ENCODE measurements around the gene PTPRG. TPM values are rescaled to one million over a fixed set of nuclear protein-coding genes. Genes with fewer than 3 reads are reported as not detected.
A peak's percentile ranks its signal among the peaks of the same experiment; 100 is the strongest.

The PTPRG gene
- total and polyA plus RNA-seq, 2 experiments from 2014 or later = 24.4 to 131 TPM

GRCh38 chr3:61768284-61769037 lies 207.1 kb downstream of the PTPRG start:
- no peak overlapping the region for H3K4me3 Mint-ChIP-seq
- no peak for TF ChIP-seq EZH2phosphoT487 (IDR thresholded peaks at IDR 0.05; ENCODE audit: unreplicated experiment)
- no peak for TF ChIP-seq CREB1 (CRISPR knock-in tag; IDR thresholded peaks at IDR 0.05; ENCODE audit: low read depth)
- no peak for TF ChIP-seq CTCF (conservative IDR thresholded peaks at IDR 0.05; ENCODE audit: low read depth in 2 of 2)
- TF ChIP-seq REST (IDR thresholded peaks at IDR 0.05; ENCODE audit: unreplicated experiment) = no peak
- no peak for TF ChIP-seq STAT1 (IDR thresholded peaks at IDR 0.05; ENCODE audit: unreplicated experiment)
- no peak for TF ChIP-seq EZH2 (IDR thresholded peaks at IDR 0.05; ENCODE audit: low read depth, unreplicated experiment)
- TF ChIP-seq POLR2AphosphoS5 (IDR thresholded peaks at IDR 0.05; ENCODE audit: low read depth) = no peak
- TF ChIP-seq ZNF331 (CRISPR knock-in tag; IDR thresholded peaks at IDR 0.05; ENCODE audit: low read depth) = no peak
- TF ChIP-seq NANOG (IDR thresholded peaks at IDR 0.05; ENCODE audit: borderline replicate concordance) = no peak
- no peak for TF ChIP-seq ZNF114 (CRISPR knock-in tag; IDR thresholded peaks at IDR 0.05)
- TF ChIP-seq ZNF462 (CRISPR knock-in tag; IDR thresholded peaks at IDR 0.05) = no peak
- TF ChIP-seq JUNB (IDR thresholded peaks at IDR 0.05; ENCODE audit: unreplicated experiment) = no peak
- TF ChIP-seq ETS1 (IDR thresholded peaks at IDR 0.05) = no peak
- Histone ChIP-seq H3K4me1 (ENCODE audit: insufficient read depth) (peaks cover 40% of the 10 kb centered on the region), H3K27me3 (ENCODE audit: insufficient read depth) (no peaks in the 10 kb centered on the region), H3K27ac (ENCODE audit: low read depth) (no peak overlapping the region), H3K4me2 (peak overlapping the region; percentile 2; the same call in 1 of the 2 replicates), H4K20me1 (replicated peaks; ENCODE audit: insufficient read depth) (peaks cover 14% of the 10 kb centered on the region; the same call in 1 of the 2 replicates), H3K36me3 (ENCODE audit: insufficient read depth) (no peaks in the 10 kb centered on the region), H3K79me2 (replicated peaks; ENCODE audit: insufficient read depth) (peaks cover 99% of the 10 kb centered on the region), H3F3A (replicated peaks; ENCODE audit: low read depth) (no peaks in the 10 kb centered on the region), H3K9me2 (ENCODE audit: insufficient read depth) (no peaks in the 10 kb centered on the region), H2AFZ (no peak overlapping the region), H3K4me3 (no peak overlapping the region)
- DNase-seq (ENCODE audit: low spot score) (no peak), ATAC-seq (peak; percentile 32; the same call in 1 of the 3 replicates)
- peaks cover 41% of the 10 kb centered on the region for H3K4me1 Mint-ChIP-seq
- H3K27me3 Mint-ChIP-seq (ENCODE audit: insufficient read depth, low read depth, poor library complexity) = peaks cover 5% of the 10 kb centered on the region
- H3K9me3 Mint-ChIP-seq = no peaks in the 10 kb centered on the region
- peak overlapping the region; percentile 77; the same call in 1 of the 2 replicates for H3K27ac Mint-ChIP-seq
- no peaks in the 10 kb centered on the region for H3K36me3 Mint-ChIP-seq (ENCODE audit: low read depth)

Measured in GM23338 (cell line).